NCI-H1105 (cell line): ENCODE results near the gene CRB1.
A peak's percentile ranks its signal among the peaks of the same experiment; 100 is the strongest.

ENCODE experiments used
- DNase-seq: peaks from one replicate; lab custom pipeline; 2025; lab: John Stamatoyannopoulos, UW

Gene CRB1

DNA sequence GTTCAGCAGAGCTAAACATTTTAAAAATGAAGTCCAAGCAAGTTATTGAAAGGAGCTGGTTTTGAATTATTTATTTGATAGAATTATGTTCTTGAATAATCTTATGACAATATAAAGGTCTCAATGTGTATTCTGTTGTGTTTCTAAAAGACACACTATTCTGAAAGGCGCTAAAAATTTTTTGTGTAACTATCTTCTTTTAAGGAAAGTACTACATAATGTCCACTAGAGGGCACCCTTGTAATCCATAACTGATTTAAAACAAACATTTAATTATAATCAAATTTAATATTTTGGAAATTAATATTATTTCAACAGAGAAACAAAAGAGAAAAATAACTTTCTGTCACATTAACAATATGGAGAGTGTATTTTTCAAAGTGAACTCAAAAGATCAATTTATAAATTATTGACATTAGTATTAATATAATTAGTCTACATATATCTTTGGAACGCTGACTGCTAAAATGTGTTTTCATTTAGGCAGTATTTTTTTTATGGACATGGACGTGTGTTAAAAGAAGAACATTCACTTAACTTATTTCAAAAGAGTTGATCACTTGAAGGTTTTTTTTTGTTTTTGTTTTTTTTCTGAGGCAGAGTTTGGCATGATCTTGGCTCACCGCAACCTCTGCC is 258.8 kb downstream of the CRB1 start:
- DNase-seq, result peak; percentile 43
